Measurements from ENCODE around the gene MRFAP1. TPM values are rescaled to one million over a fixed set of nuclear protein-coding genes. Genes with fewer than 3 reads are reported as not detected.

Gene MRFAP1
- total RNA-seq, 6 experiments from 2014 or later, result 103 to 166 (median 129) TPM

GRCh38 chr4:6617246-6617645 lies 23.2 kb upstream of the MRFAP1 start:
- Histone ChIP-seq H3K4me1 (no peaks in the 10 kb centered on the region), H3K27me3 (no peaks in the 10 kb centered on the region), H3K27ac (no peak overlapping the region), H3K36me3 (peaks cover 0 to 30% (median 0%) of the 10 kb centered on the region in 4 donors), H3K9me3 (no peaks in the 10 kb centered on the region), H3K4me3 (no peak overlapping the region)
- intact Hi-C loops (cut with DNase I), result no loop called here
- TF ChIP-seq CTCF (IDR thresholded peaks at IDR 0.05), result no peak
- no peak for TF ChIP-seq POLR2A (IDR thresholded peaks at IDR 0.05)
- 75% methylated on average over 3 of the region's 10 CpGs for WGBS (ENCODE audit: insufficient coverage, low coverage, low lambda C conversion rate, missing lambda C conversion rate)
- DNase-seq (no peak), ATAC-seq (no peak)

- no peak for TF ChIP-seq POLR2A (IDR thresholded peaks at IDR 0.05)
- TF ChIP-seq CTCF (IDR thresholded peaks at IDR 0.05), result no peak
- peaks cover 0 to 30% (median 0%) of the 10 kb centered on the region in 4 donors for H3K36me3 ChIP-seq
- H3K27ac ChIP-seq, result no peak overlapping the region
- intact Hi-C loops (cut with DNase I), result no loop called here
- H3K4me3 ChIP-seq, result no peak overlapping the region
- H3K27me3 ChIP-seq, result no peaks in the 10 kb centered on the region
- 86% methylated on average over 10 of the region's 19 CpGs for WGBS (ENCODE audit: insufficient coverage, low coverage, low lambda C conversion rate, missing lambda C conversion rate)
- no peaks in the 10 kb centered on the region for H3K9me3 ChIP-seq
- no peak for DNase-seq
- no peaks in the 10 kb centered on the region for H3K4me1 ChIP-seq
- no peak for ATAC-seq
Measured at GRCh38 chr4:6618386-6619115, 21.9 kb upstream of the MRFAP1 start.

- Histone ChIP-seq H3K4me1 (no peaks in the 10 kb centered on the region), H3K4me3 (no peak overlapping the region), H3K27ac (no peak overlapping the region), H3K36me3 (peaks cover 0 to 30% (median 0%) of the 10 kb centered on the region in 4 donors), H3K27me3 (no peaks in the 10 kb centered on the region), H3K9me3 (no peaks in the 10 kb centered on the region)
- DNase-seq (no peak), ATAC-seq (no peak)
- 98% methylated on average over 11 of the region's 13 CpGs for WGBS (ENCODE audit: insufficient coverage, low coverage, low lambda C conversion rate, missing lambda C conversion rate)
- TF ChIP-seq CTCF (IDR thresholded peaks at IDR 0.05) (no peak), POLR2A (IDR thresholded peaks at IDR 0.05) (no peak)
- intact Hi-C loops (cut with DNase I), result no loop called here
Measured at GRCh38 chr4:6619116-6619465, 21.4 kb upstream of the MRFAP1 start.

GRCh38 chr4:6619466-6620255 lies 20.8 kb upstream of the MRFAP1 start:
- TF ChIP-seq CTCF (IDR thresholded peaks at IDR 0.05), result no peak
- TF ChIP-seq POLR2A (IDR thresholded peaks at IDR 0.05), result no peak
- Histone ChIP-seq H3K9me3 (no peaks in the 10 kb centered on the region), H3K27ac (no peak overlapping the region), H3K4me3 (no peak overlapping the region), H3K36me3 (peaks cover 0 to 29% (median 0%) of the 10 kb centered on the region in 4 donors), H3K27me3 (no peaks in the 10 kb centered on the region), H3K4me1 (no peaks in the 10 kb centered on the region)
- intact Hi-C loops (cut with DNase I), result no loop called here
- WGBS (ENCODE audit: insufficient coverage, low coverage, low lambda C conversion rate, missing lambda C conversion rate), result 70% methylated on average over 2 of the region's 24 CpGs
- peak in 2 of 4 donors; percentile 9 to 14 for ATAC-seq
- DNase-seq, result no peak

Data from right lobe of liver (tissue), 6 donors.